ENCODE measurements around the gene ASPHD1.

The ASPHD1 gene

DNA sequence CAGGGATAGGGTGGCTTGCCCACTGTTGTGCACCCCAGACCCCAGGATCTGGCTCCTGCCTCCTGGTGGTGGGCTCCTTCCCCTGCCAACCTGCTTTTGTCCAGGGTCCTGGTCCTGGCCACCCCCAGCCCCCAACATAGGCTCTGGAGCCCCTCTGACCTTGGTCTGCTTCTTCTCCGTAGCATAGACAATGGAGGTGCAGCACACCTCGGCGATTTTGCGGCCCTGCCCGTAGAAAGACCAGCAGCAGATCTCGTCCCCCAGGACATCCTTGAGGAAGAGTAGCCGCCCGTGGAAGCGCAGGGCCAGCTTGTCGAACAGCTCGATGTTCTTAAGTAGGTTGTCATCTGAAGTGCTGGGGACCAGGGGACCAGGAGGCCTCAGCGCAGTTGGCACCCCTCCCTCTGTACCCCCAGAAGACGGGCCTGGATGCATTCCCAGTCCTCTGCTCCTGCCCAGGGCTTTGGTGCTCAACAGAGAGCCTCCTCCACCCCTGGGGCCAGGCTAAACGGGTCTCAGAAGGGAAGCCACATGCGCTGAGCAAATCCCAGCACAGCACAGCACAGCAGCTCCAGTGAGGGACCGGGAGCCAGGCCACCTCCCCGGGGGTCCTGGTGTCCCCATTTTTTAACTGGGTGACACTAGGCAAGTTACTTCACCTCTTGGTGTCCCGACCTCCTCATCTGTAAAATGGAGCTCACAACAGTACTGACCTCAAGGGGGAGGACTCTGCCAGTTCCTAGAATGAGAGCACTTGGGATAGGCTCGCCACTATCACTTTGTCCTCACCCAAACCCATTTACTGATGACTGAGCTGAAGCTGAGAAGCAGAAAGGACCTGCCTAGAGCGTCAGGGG lies 10.8 kb downstream of the ASPHD1 start:
- Histone ChIP-seq H3K79me2 (ENCODE audit: control insufficient read depth, insufficient read depth, low read length) (no peaks in the 10 kb centered on the region), H3K27ac (ENCODE audit: low read depth, low read length) (no peak overlapping the region), H3K9ac (ENCODE audit: low read length) (no peak overlapping the region), H3K4me2 (ENCODE audit: low read length) (no peak overlapping the region), H3K79me1 (ENCODE audit: low read length) (no peaks in the 10 kb centered on the region), H3K18ac (ENCODE audit: low read length) (no peak overlapping the region), H4K8ac (ENCODE audit: low read depth, low read length) (no peak overlapping the region), H2BK120ac (ENCODE audit: low read depth, low read length) (no peak overlapping the region), H3K23ac (ENCODE audit: low read length) (no peak overlapping the region), H3K4me3 (ENCODE audit: low read length) (no peak overlapping the region), H3K4ac (ENCODE audit: low read depth, low read length) (no peak overlapping the region), H3K56ac (ENCODE audit: low read length) (no peak overlapping the region), H2BK15ac (replicated peaks; ENCODE audit: low read depth) (no peak overlapping the region), H3K4me1 (ENCODE audit: control insufficient read depth, low read depth, low read length) (no peaks in the 10 kb centered on the region), H3K27me3 (ENCODE audit: insufficient read depth, low read length, poor library complexity) (no peaks in the 10 kb centered on the region), H4K5ac (ENCODE audit: low read length) (no peak overlapping the region), H2BK5ac (ENCODE audit: low read length) (no peak overlapping the region), H2AK5ac (ENCODE audit: low read length) (no peak overlapping the region), H3K36me3 (ENCODE audit: control insufficient read depth, insufficient read depth, low read length) (no peaks in the 10 kb centered on the region)
- DNase-seq, result no peak
- whole genome bisulfite sequencing (ENCODE audit: extremely low coverage, insufficient coverage, low lambda C conversion rate), result no CpG with 5 or more reads among the region's 20 CpGs

DNA sequence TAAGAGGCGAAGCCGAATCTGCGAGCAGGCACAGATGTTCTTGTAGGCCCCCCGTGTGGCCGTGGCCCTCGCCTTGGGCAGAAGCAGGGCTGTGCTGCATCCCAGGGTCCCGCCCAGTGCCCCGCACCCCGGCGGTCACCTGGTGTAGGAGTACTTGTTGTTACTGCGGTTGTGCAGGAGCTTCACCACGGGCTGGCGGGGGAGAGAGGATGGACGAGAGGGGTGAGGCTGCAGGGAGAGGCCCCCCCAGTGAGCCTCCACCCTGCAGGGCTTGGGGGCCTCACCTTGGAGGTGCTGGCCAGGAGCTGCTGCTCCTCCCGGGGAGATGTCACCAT lies 11.4 kb downstream of the ASPHD1 start:
- H2BK120ac ChIP-seq (ENCODE audit: low read depth, low read length), result no peak overlapping the region
- no peaks in the 10 kb centered on the region for H3K79me1 ChIP-seq (ENCODE audit: low read length)
- H3K9ac ChIP-seq (ENCODE audit: low read length), result no peak overlapping the region
- H2BK15ac ChIP-seq (replicated peaks; ENCODE audit: low read depth), result no peak overlapping the region
- H2BK5ac ChIP-seq (ENCODE audit: low read length), result no peak overlapping the region
- no peak overlapping the region for H3K18ac ChIP-seq (ENCODE audit: low read length)
- no peaks in the 10 kb centered on the region for H3K4me1 ChIP-seq (ENCODE audit: control insufficient read depth, low read depth, low read length)
- H3K79me2 ChIP-seq (ENCODE audit: control insufficient read depth, insufficient read depth, low read length), result no peaks in the 10 kb centered on the region
- H3K23ac ChIP-seq (ENCODE audit: low read length), result no peak overlapping the region
- H3K56ac ChIP-seq (ENCODE audit: low read length), result no peak overlapping the region
- no peak overlapping the region for H4K5ac ChIP-seq (ENCODE audit: low read length)
- H3K4ac ChIP-seq (ENCODE audit: low read depth, low read length), result no peak overlapping the region
- no peak for DNase-seq
- H3K36me3 ChIP-seq (ENCODE audit: control insufficient read depth, insufficient read depth, low read length), result no peaks in the 10 kb centered on the region
- no CpG with 5 or more reads among the region's 15 CpGs for WGBS (ENCODE audit: extremely low coverage, insufficient coverage, low lambda C conversion rate)
- no peak overlapping the region for H4K8ac ChIP-seq (ENCODE audit: low read depth, low read length)
- H3K27ac ChIP-seq (ENCODE audit: low read depth, low read length), result no peak overlapping the region
- H3K4me2 ChIP-seq (ENCODE audit: low read length), result no peak overlapping the region
- no peaks in the 10 kb centered on the region for H3K27me3 ChIP-seq (ENCODE audit: insufficient read depth, low read length, poor library complexity)
- H3K4me3 ChIP-seq (ENCODE audit: low read length), result no peak overlapping the region
- H2AK5ac ChIP-seq (ENCODE audit: low read length), result no peak overlapping the region

DNA sequence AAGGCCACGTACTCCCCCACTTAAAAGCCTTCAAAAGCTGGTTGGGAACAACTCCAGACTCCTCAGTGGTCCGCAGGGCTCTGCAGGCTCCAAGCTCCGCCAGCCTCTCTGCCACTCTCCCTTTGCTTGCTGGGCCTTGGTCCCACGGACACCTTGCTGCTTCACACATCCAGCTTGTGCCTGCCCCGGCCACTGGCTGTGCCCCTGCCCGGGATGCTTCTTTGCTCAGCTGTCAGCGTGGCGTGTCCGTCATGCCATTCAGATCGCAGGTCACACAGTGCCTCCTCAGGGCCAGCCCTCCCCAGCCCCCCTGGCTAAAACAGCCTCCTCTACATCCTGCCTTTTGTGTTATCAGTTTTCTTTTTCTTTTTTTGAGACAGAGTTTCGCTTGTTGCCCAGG lies 11.8 kb downstream of the ASPHD1 start:
- H3K79me1 ChIP-seq (ENCODE audit: low read length), result no peaks in the 10 kb centered on the region
- WGBS (ENCODE audit: extremely low coverage, insufficient coverage, low lambda C conversion rate), result no CpG with 5 or more reads among the region's 11 CpGs
- H3K4me3 ChIP-seq (ENCODE audit: low read length), result no peak overlapping the region
- no peaks in the 10 kb centered on the region for H3K79me2 ChIP-seq (ENCODE audit: control insufficient read depth, insufficient read depth, low read length)
- H2BK5ac ChIP-seq (ENCODE audit: low read length), result no peak overlapping the region
- no peak overlapping the region for H4K5ac ChIP-seq (ENCODE audit: low read length)
- no peaks in the 10 kb centered on the region for H3K4me1 ChIP-seq (ENCODE audit: control insufficient read depth, low read depth, low read length)
- H3K18ac ChIP-seq (ENCODE audit: low read length), result no peak overlapping the region
- H3K23ac ChIP-seq (ENCODE audit: low read length), result no peak overlapping the region
- no peak overlapping the region for H2BK120ac ChIP-seq (ENCODE audit: low read depth, low read length)
- no peak overlapping the region for H4K8ac ChIP-seq (ENCODE audit: low read depth, low read length)
- H3K36me3 ChIP-seq (ENCODE audit: control insufficient read depth, insufficient read depth, low read length), result no peaks in the 10 kb centered on the region
- DNase-seq, result no peak
- no peak overlapping the region for H3K9ac ChIP-seq (ENCODE audit: low read length)
- H3K4me2 ChIP-seq (ENCODE audit: low read length), result no peak overlapping the region
- H2AK5ac ChIP-seq (ENCODE audit: low read length), result no peak overlapping the region
- H2BK15ac ChIP-seq (replicated peaks; ENCODE audit: low read depth), result no peak overlapping the region
- H3K27me3 ChIP-seq (ENCODE audit: insufficient read depth, low read length, poor library complexity), result no peaks in the 10 kb centered on the region
- no peak overlapping the region for H3K27ac ChIP-seq (ENCODE audit: low read depth, low read length)
- no peak overlapping the region for H3K56ac ChIP-seq (ENCODE audit: low read length)
- no peak overlapping the region for H3K4ac ChIP-seq (ENCODE audit: low read depth, low read length)

DNA sequence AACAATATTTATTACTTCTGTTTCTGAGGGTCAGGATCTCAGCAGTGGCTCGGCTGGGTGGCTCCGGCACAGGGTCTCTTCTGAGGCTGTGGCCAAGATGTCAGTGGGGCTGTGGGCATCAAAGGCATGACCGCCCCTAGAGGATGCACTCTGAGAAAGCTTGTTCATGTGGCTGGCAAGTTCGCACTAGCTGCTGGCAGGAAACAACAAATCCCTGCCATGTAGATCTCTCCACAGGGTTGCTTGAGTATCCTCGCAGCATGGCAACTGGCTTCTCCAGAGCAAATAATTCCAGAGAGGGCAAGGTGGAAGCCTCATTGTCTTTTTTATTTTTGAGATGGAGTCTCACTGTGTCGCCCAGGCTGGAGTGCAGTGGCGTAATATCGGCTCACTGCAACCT lies 13.2 kb downstream of the ASPHD1 start:
- no peak overlapping the region for H2AK5ac ChIP-seq (ENCODE audit: low read length)
- H3K4me3 ChIP-seq (ENCODE audit: low read length), result no peak overlapping the region
- no peak overlapping the region for H2BK5ac ChIP-seq (ENCODE audit: low read length)
- no peak overlapping the region for H4K8ac ChIP-seq (ENCODE audit: low read depth, low read length)
- H2BK15ac ChIP-seq (replicated peaks; ENCODE audit: low read depth), result no peak overlapping the region
- H2BK120ac ChIP-seq (ENCODE audit: low read depth, low read length), result no peak overlapping the region
- no peak overlapping the region for H4K5ac ChIP-seq (ENCODE audit: low read length)
- H3K56ac ChIP-seq (ENCODE audit: low read length), result no peak overlapping the region
- no peaks in the 10 kb centered on the region for H3K27me3 ChIP-seq (ENCODE audit: insufficient read depth, low read length, poor library complexity)
- H3K4me1 ChIP-seq (ENCODE audit: control insufficient read depth, low read depth, low read length), result no peaks in the 10 kb centered on the region
- no CpG with 5 or more reads among the region's 8 CpGs for WGBS (ENCODE audit: extremely low coverage, insufficient coverage, low lambda C conversion rate)
- H3K18ac ChIP-seq (ENCODE audit: low read length), result no peak overlapping the region
- H3K36me3 ChIP-seq (ENCODE audit: control insufficient read depth, insufficient read depth, low read length), result no peaks in the 10 kb centered on the region
- H3K23ac ChIP-seq (ENCODE audit: low read length), result no peak overlapping the region
- H3K79me2 ChIP-seq (ENCODE audit: control insufficient read depth, insufficient read depth, low read length), result no peaks in the 10 kb centered on the region
- H3K27ac ChIP-seq (ENCODE audit: low read depth, low read length), result no peak overlapping the region
- no peaks in the 10 kb centered on the region for H3K79me1 ChIP-seq (ENCODE audit: low read length)
- H3K4me2 ChIP-seq (ENCODE audit: low read length), result no peak overlapping the region
- H3K9ac ChIP-seq (ENCODE audit: low read length), result no peak overlapping the region
- no peak for DNase-seq
- H3K4ac ChIP-seq (ENCODE audit: low read depth, low read length), result no peak overlapping the region

DNA sequence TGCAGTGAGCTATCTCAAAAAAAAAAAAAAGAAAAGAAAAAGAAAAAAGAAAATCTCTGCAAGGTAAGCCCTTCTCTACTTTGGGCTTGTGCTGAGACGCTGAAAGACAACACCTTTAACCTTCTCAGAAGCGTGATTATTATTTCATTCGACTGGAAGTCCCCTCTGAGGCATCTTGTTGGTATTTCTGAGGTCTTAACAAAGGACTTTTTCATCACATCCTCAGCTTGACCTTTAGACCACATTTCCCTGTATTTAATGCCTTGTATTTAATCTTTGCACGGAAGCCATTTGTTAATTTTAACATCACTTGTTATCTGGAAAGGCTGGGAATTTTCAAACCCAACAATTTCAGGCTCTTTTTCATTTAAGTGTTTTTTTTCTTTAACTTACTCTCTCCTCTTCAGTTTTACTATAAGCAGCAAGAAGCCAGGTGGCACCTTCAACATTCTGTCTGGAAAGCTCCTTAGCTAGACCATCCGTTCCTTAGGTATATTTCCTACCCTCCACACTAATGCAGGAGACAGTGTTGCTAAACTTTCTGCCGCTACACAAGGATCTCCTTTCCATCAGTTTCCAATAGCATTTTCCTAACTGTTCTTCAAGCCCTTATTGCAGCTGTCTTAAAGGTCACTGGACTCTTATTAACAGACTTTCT lies 15.4 kb downstream of the ASPHD1 start:
- Histone ChIP-seq H3K56ac (ENCODE audit: low read length) (no peak overlapping the region), H2AK5ac (ENCODE audit: low read length) (no peak overlapping the region), H3K18ac (ENCODE audit: low read length) (no peak overlapping the region), H3K23ac (ENCODE audit: low read length) (no peak overlapping the region), H3K4me3 (ENCODE audit: low read length) (no peak overlapping the region), H4K5ac (ENCODE audit: low read length) (no peak overlapping the region), H3K27ac (ENCODE audit: low read depth, low read length) (no peak overlapping the region), H3K27me3 (ENCODE audit: insufficient read depth, low read length, poor library complexity) (no peaks in the 10 kb centered on the region), H2BK15ac (replicated peaks; ENCODE audit: low read depth) (no peak overlapping the region), H3K36me3 (ENCODE audit: control insufficient read depth, insufficient read depth, low read length) (no peaks in the 10 kb centered on the region), H3K4ac (ENCODE audit: low read depth, low read length) (no peak overlapping the region), H4K8ac (ENCODE audit: low read depth, low read length) (no peak overlapping the region), H3K4me1 (ENCODE audit: control insufficient read depth, low read depth, low read length) (no peaks in the 10 kb centered on the region), H3K79me2 (ENCODE audit: control insufficient read depth, insufficient read depth, low read length) (no peaks in the 10 kb centered on the region), H3K4me2 (ENCODE audit: low read length) (no peak overlapping the region), H2BK5ac (ENCODE audit: low read length) (no peak overlapping the region), H3K9ac (ENCODE audit: low read length) (no peak overlapping the region), H2BK120ac (ENCODE audit: low read depth, low read length) (no peak overlapping the region), H3K79me1 (ENCODE audit: low read length) (no peaks in the 10 kb centered on the region)
- DNase-seq, result no peak
- no CpG with 5 or more reads among the region's 6 CpGs for WGBS (ENCODE audit: extremely low coverage, insufficient coverage, low lambda C conversion rate)
